K562 (cell line): ENCODE data around the gene CLDN5. TPM values are rescaled to one million over a fixed set of nuclear protein-coding genes. Genes with fewer than 3 reads are reported as not detected.

Source experiments
- ATF7 ChIP-seq: fragments of 450-650 bp; IDR thresholded peaks from 2 replicates; pipeline ENCODE4 v1.7.1; 2014; ENCODE audit warnings: mild to moderate bottlenecking, moderate library complexity
- CREB5 ChIP-seq: fragments of 250-450 bp; sonication (Bioruptor Pico); IDR thresholded peaks from 2 replicates; pipeline ENCODE4 v1.5.0; 2020; ENCODE audit warnings: mild to moderate bottlenecking
- FOXM1 ChIP-seq, 2 experiments: fragments of 450-650 bp in 1 of 2; sonication (generic) in 1 of 2; formaldehyde crosslinking in 1 of 2; IDR thresholded peaks; 2 replicates each; pipeline versions ENCODE4 v1.6.1 to v1.9.0; 2017 to 2022; ENCODE audit warnings: low read depth in 2 of 2, mild to moderate bottlenecking in 2 of 2, missing genetic modification reagents in 1 of 2, moderate library complexity in 1 of 2
- FOXO4 ChIP-seq: fragments of 450-650 bp; formaldehyde crosslinking; IDR thresholded peaks from 2 replicates; pipeline ENCODE4 v1.4.0; 2020; ENCODE audit warnings: mild to moderate bottlenecking, moderate library complexity
- GTF2F1 ChIP-seq: IDR thresholded peaks from 2 replicates; pipeline ENCODE4 v1.6.1; 2011; ENCODE audit warnings: low read depth, low read length, improper control_type of control experiment
- ID3 ChIP-seq, 2 experiments: fragments of 250-450 bp in 1 of 2; fragments of 450-650 bp in 1 of 2; sonication (Bioruptor Pico) in 1 of 2; IDR thresholded peaks; 2 replicates each; pipeline versions ENCODE4 v1.6.1 to v1.8.0; 2016 to 2021; ENCODE audit warnings: mild to moderate bottlenecking in 2 of 2, moderate library complexity in 2 of 2, missing compliant biosample characterization in 1 of 2, missing genetic modification characterization in 1 of 2
- POLR2G ChIP-seq: fragments of 200-400 bp; formaldehyde crosslinking; IDR thresholded peaks from 2 replicates; pipeline ENCODE4 v1.6.1; 2017; ENCODE audit warnings: low read depth, mild to moderate bottlenecking, antibody characterized with exemption, low read length, moderate library complexity
- USF1 ChIP-seq: sonication (generic); formaldehyde crosslinking; IDR thresholded peaks from 2 replicates; pipeline ENCODE4 v1.9.0; 2022; ENCODE audit warnings: mild to moderate bottlenecking, missing genetic modification reagents
- ZHX1 ChIP-seq: fragments of 150-350 bp; conservative IDR thresholded peaks from 2 replicates; pipeline ENCODE4 v1.6.1; 2014; ENCODE audit warnings: low read length
- ZNF324 ChIP-seq: fragments of 250-450 bp; sonication (Bioruptor Pico); IDR thresholded peaks from 2 replicates; pipeline ENCODE4 v1.4.0; 2020; ENCODE audit warnings: mild to moderate bottlenecking
- ZNF511 ChIP-seq: sonication (generic); formaldehyde crosslinking; IDR thresholded peaks from 2 replicates; pipeline ENCODE4 v1.8.0; 2022; ENCODE audit warnings: mild to moderate bottlenecking, missing genetic modification reagents
- ZNF780A ChIP-seq: fragments of 250-450 bp; sonication (Bioruptor Pico); IDR thresholded peaks from 2 replicates; pipeline ENCODE4 v1.5.0; 2021; ENCODE audit warnings: mild to moderate bottlenecking
- polyA plus RNA-seq, 8 experiments: library from polyadenylated mRNA; depleted of rRNA in 4 of 8; stranded (reverse) in 5 of 8; unstranded in 3 of 8; fragments of >200 nt; fragmentation: Nextera tagmentation in 2 of 8; fragmentation: Illumina TruSeq in 1 of 8; extraction: Ambion mirVana in 2 of 8; extraction: Trizol in 1 of 8; gene quantifications; 2 replicates each; pipeline versions ENCODE4 v1.2.1 to v1.2.3, GENCODE V29; 2011 to 2014; ENCODE audit warnings: inconsistent platforms in 1 of 8, missing spikeins in 1 of 8
- total RNA-seq, 7 experiments: library from RNA; depleted of rRNA in 6 of 7; stranded (reverse); fragments of >200 nt in 6 of 7; fragmentation: Illumina TruSeq in 2 of 7; extraction: Trizol in 2 of 7; gene quantifications; 2 replicates each; pipeline versions ENCODE4 v1.2.1 to v1.2.3, GENCODE V29; 2011 to 2021; ENCODE audit warnings: low replicate concordance in 1 of 7
- TF ChIP-seq, protein P1 (sequence below): fragments of 250-450 bp; sonication (Bioruptor Pico); IDR thresholded peaks from 2 replicates; pipeline ENCODE4 v1.9.0; 2021; ENCODE audit warnings: mild to moderate bottlenecking, inconsistent platforms

The CLDN5 gene
- total and polyA plus RNA-seq, 9 of the 15 experiments (the other 6 are each of a cell fraction or from before 2014, with no cell fraction given), result 0.20 TPM; not detected in 8

GRCh38 chr22:19525116-19525660, 978 bp upstream of the CLDN5 start (continued):
- no peak for TF ChIP-seq FOXO4 (CRISPR knock-in tag)
- TF ChIP-seq ATF7, result no peak
- no peak for TF ChIP-seq ZNF780A (CRISPR knock-in tag)
- no peak for TF ChIP-seq CREB5 (CRISPR knock-in tag)
- TF ChIP-seq ZNF511 (CRISPR knock-in tag), result peak; percentile 46
- TF ChIP-seq ID3 (CRISPR knock-in tag; IDR thresholded peaks at IDR 0.05), result no peak
- no peak for TF ChIP-seq ID3 (tag; IDR thresholded peaks at IDR 0.05)
- TF ChIP-seq GTF2F1, result 0 out of 2 replicates have a peak, but pooled peaks have one; percentile 61
- no peak for TF ChIP-seq ZNF324
- peak; percentile 6; the same call in 1 of the 2 replicates for TF ChIP-seq POLR2G
- TF ChIP-seq, protein P1, sequence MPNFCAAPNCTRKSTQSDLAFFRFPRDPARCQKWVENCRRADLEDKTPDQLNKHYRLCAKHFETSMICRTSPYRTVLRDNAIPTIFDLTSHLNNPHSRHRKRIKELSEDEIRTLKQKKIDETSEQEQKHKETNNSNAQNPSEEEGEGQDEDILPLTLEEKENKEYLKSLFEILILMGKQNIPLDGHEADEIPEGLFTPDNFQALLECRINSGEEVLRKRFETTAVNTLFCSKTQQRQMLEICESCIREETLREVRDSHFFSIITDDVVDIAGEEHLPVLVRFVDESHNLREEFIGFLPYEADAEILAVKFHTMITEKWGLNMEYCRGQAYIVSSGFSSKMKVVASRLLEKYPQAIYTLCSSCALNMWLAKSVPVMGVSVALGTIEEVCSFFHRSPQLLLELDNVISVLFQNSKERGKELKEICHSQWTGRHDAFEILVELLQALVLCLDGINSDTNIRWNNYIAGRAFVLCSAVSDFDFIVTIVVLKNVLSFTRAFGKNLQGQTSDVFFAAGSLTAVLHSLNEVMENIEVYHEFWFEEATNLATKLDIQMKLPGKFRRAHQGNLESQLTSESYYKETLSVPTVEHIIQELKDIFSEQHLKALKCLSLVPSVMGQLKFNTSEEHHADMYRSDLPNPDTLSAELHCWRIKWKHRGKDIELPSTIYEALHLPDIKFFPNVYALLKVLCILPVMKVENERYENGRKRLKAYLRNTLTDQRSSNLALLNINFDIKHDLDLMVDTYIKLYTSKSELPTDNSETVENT (CRISPR knock-in tag), result no peak
- 0 out of 2 replicates have a peak, but pooled peaks have one; percentile 4 for TF ChIP-seq USF1 (CRISPR knock-in tag)
- TF ChIP-seq ZHX1, result no peak
- TF ChIP-seq FOXM1 (IDR thresholded peaks at IDR 0.05; ENCODE audit: low read depth), result no peak
- TF ChIP-seq FOXM1 (CRISPR knock-in tag; IDR thresholded peaks at IDR 0.05; ENCODE audit: low read depth), result 0 out of 2 replicates have a peak, but pooled peaks have one; percentile 20
